B cell (primary cell): ENCODE results near the gene COG5.

Source experiments
- EZH2 ChIP-seq: IDR thresholded peaks from 2 replicates; pipeline ENCODE4 v1.6.1; 2012; ENCODE audit warnings: borderline replicate concordance, low read depth, mild to moderate bottlenecking, moderate library complexity, low read length; ENCODE audit not compliant: insufficient read depth, poor library complexity, severe bottlenecking
- TF ChIP-seq, protein P1 (sequence below): fragments of 200-600 bp; IDR thresholded peaks from one replicate; pipeline ENCODE4 v1.8.0; 2022; ENCODE audit warnings: antibody characterized with exemption, mild to moderate bottlenecking

DNA sequence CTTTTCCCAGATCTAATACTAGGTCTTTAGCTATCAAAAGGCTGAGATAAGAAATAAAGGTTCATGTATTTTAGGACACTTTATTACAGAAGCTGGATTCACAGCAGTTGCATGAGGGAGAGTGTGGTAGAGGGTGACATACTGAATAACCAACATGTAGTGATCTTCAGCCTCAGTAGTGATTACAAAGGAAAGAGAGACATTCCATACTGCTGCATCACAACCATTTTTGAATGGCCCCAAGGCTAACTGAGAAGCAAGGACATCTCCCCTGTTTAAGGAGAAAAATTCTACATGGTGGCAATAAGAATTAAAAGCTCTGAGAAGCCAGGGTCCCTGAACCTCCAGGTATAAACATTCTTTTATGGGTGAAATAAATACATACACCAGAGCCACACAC lies 35.3 kb downstream of the COG5 start:
- TF ChIP-seq, protein P1, sequence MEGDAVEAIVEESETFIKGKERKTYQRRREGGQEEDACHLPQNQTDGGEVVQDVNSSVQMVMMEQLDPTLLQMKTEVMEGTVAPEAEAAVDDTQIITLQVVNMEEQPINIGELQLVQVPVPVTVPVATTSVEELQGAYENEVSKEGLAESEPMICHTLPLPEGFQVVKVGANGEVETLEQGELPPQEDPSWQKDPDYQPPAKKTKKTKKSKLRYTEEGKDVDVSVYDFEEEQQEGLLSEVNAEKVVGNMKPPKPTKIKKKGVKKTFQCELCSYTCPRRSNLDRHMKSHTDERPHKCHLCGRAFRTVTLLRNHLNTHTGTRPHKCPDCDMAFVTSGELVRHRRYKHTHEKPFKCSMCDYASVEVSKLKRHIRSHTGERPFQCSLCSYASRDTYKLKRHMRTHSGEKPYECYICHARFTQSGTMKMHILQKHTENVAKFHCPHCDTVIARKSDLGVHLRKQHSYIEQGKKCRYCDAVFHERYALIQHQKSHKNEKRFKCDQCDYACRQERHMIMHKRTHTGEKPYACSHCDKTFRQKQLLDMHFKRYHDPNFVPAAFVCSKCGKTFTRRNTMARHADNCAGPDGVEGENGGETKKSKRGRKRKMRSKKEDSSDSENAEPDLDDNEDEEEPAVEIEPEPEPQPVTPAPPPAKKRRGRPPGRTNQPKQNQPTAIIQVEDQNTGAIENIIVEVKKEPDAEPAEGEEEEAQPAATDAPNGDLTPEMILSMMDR: no peak
- no peak for TF ChIP-seq EZH2
